Measurements from ENCODE around the gene ADGRB3. TPM values are rescaled to one million over a fixed set of nuclear protein-coding genes. Genes with fewer than 3 reads are reported as not detected.

Gene ADGRB3
- total RNA-seq, 1 experiment from 2014 or later, result 0.09 TPM

DNA sequence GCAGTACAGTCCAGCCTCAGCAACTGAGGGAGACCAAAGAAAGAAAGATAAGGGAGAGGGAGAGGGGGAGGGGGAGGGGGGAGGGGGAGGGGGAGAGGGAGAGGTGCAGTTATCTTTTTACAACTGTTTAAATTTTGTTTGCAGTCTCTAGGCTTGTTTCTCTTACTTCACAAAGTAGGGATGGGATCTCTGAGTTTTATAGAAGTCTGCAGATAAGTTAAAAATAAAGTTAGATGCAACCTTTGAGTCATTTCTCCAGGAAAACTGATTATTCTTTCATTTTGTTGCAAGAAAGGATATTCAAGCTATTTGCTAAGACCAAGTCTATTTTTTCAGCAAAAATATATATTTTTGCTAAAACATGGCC is 487.3 kb downstream of the ADGRB3 start:
- H3K4me1 Mint-ChIP-seq (ENCODE audit: low read depth, unreplicated experiment), result no peaks in the 10 kb centered on the region
- CTCF ChIA-PET, result interaction anchor here (1.0 kb wide), 1 partner anchor 78 kb away, joined by 3 read pairs; no protein-coding TSS in a partner anchor
- no peak overlapping the region for H3K4me3 Mint-ChIP-seq (ENCODE audit: low read depth, unreplicated experiment)
- TF ChIP-seq, protein P1, sequence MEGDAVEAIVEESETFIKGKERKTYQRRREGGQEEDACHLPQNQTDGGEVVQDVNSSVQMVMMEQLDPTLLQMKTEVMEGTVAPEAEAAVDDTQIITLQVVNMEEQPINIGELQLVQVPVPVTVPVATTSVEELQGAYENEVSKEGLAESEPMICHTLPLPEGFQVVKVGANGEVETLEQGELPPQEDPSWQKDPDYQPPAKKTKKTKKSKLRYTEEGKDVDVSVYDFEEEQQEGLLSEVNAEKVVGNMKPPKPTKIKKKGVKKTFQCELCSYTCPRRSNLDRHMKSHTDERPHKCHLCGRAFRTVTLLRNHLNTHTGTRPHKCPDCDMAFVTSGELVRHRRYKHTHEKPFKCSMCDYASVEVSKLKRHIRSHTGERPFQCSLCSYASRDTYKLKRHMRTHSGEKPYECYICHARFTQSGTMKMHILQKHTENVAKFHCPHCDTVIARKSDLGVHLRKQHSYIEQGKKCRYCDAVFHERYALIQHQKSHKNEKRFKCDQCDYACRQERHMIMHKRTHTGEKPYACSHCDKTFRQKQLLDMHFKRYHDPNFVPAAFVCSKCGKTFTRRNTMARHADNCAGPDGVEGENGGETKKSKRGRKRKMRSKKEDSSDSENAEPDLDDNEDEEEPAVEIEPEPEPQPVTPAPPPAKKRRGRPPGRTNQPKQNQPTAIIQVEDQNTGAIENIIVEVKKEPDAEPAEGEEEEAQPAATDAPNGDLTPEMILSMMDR (IDR thresholded peaks at IDR 0.05; ENCODE audit: unreplicated experiment), result no peak
- peaks cover 3% of the 10 kb centered on the region for H3K9me3 Mint-ChIP-seq (ENCODE audit: low read depth, unreplicated experiment)
- no peak overlapping the region for H3K27ac Mint-ChIP-seq (ENCODE audit: unreplicated experiment)
- no TSS peak for BruUV-seq (replicated peaks)
- H3K36me3 Mint-ChIP-seq (ENCODE audit: insufficient read depth, unreplicated experiment), result no peaks in the 10 kb centered on the region
- no peaks in the 10 kb centered on the region for H3K27me3 Mint-ChIP-seq (ENCODE audit: unreplicated experiment)
- intact Hi-C loops (cut with micrococcal nuclease; ENCODE audit: unreplicated experiment), result no loop called here
- no peak for DNase-seq

DNA sequence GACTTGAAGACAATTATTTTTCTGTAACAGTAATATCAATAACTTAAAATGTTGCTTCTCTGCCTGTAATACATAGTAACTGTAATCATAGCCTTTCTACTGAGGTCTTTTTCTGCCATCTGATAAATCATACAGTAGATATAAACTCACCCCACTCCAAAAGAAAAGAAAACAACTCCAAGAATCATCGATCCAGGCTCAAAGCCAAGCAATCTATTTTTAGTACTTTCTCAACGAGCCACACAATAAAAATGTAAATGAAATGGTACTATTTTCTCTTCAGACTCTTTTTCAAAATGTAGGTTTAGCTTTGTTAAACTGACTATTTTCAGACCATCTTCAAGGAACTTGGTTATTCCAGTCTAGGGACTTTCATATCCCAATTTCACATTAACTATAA is 493.3 kb downstream of the ADGRB3 start:
- Mint-ChIP-seq H3K36me3 (ENCODE audit: insufficient read depth, unreplicated experiment) (no peaks in the 10 kb centered on the region), H3K27ac (ENCODE audit: unreplicated experiment) (no peak overlapping the region), H3K27me3 (ENCODE audit: unreplicated experiment) (no peaks in the 10 kb centered on the region), H3K9me3 (ENCODE audit: low read depth, unreplicated experiment) (peaks cover 5% of the 10 kb centered on the region), H3K4me3 (ENCODE audit: low read depth, unreplicated experiment) (no peak overlapping the region), H3K4me1 (ENCODE audit: low read depth, unreplicated experiment) (no peaks in the 10 kb centered on the region)
- CTCF ChIA-PET, result no interaction called here
- no TSS peak for BruUV-seq (replicated peaks)
- intact Hi-C loops (cut with micrococcal nuclease; ENCODE audit: unreplicated experiment), result no loop called here
- TF ChIP-seq, protein P1 (IDR thresholded peaks at IDR 0.05; ENCODE audit: unreplicated experiment), result no peak
- no peak for DNase-seq

DNA sequence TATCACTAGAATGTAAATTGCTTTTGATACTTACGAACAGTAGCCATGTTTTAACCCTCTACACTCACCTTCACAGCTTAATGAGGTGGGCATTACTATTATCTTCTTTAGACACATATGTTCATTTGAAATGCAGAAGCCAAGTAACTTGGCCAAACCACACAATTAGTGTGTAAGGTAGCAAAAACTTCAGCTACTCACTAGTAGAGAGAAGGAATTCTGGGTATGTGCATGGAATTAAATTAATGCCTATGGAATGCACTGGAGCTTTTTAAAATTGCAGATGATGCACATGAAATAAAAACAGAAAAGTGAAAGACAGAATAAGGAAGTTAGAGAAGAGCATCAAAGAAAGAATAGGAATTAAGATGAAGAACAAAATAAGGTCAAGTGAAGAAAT is 494.0 kb downstream of the ADGRB3 start:
- Mint-ChIP-seq H3K4me3 (ENCODE audit: low read depth, unreplicated experiment) (no peak overlapping the region), H3K9me3 (ENCODE audit: low read depth, unreplicated experiment) (peaks cover 5% of the 10 kb centered on the region), H3K27ac (ENCODE audit: unreplicated experiment) (no peak overlapping the region), H3K36me3 (ENCODE audit: insufficient read depth, unreplicated experiment) (no peaks in the 10 kb centered on the region), H3K27me3 (ENCODE audit: unreplicated experiment) (no peaks in the 10 kb centered on the region), H3K4me1 (ENCODE audit: low read depth, unreplicated experiment) (no peaks in the 10 kb centered on the region)
- DNase-seq, result no peak
- intact Hi-C loops (cut with micrococcal nuclease; ENCODE audit: unreplicated experiment), result no loop called here
- no TSS peak for BruUV-seq (replicated peaks)
- TF ChIP-seq, protein P1 (IDR thresholded peaks at IDR 0.05; ENCODE audit: unreplicated experiment), result no peak
- CTCF ChIA-PET, result no interaction called here

DNA sequence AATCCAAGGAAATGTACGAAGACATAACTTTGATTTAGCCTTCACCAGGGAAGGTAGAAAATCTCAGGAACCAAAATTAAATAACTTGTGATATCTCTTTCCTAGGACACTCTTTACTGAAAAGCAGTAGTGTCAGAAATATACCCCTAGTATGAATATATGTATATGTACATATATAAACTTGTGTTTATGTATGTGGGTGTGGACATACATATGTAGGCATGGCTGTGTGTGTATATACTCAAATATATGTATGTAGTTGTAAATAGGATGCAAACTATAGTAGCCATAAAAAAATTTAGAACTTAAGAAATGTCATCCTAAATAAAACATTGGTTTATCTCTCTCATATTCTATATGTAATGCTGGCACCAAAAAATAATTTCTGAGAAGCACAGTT is 500.8 kb downstream of the ADGRB3 start:
- H3K9me3 Mint-ChIP-seq (ENCODE audit: low read depth, unreplicated experiment), result peaks cover 2% of the 10 kb centered on the region
- DNase-seq, result no peak
- H3K4me1 Mint-ChIP-seq (ENCODE audit: low read depth, unreplicated experiment), result no peaks in the 10 kb centered on the region
- H3K27ac Mint-ChIP-seq (ENCODE audit: unreplicated experiment), result no peak overlapping the region
- H3K36me3 Mint-ChIP-seq (ENCODE audit: insufficient read depth, unreplicated experiment), result no peaks in the 10 kb centered on the region
- no peak overlapping the region for H3K4me3 Mint-ChIP-seq (ENCODE audit: low read depth, unreplicated experiment)
- no peaks in the 10 kb centered on the region for H3K27me3 Mint-ChIP-seq (ENCODE audit: unreplicated experiment)
- TF ChIP-seq, protein P1 (IDR thresholded peaks at IDR 0.05; ENCODE audit: unreplicated experiment), result no peak
- CTCF ChIA-PET, result no interaction called here
- intact Hi-C loops (cut with micrococcal nuclease; ENCODE audit: unreplicated experiment), result no loop called here
- no TSS peak for BruUV-seq (replicated peaks)

DNA sequence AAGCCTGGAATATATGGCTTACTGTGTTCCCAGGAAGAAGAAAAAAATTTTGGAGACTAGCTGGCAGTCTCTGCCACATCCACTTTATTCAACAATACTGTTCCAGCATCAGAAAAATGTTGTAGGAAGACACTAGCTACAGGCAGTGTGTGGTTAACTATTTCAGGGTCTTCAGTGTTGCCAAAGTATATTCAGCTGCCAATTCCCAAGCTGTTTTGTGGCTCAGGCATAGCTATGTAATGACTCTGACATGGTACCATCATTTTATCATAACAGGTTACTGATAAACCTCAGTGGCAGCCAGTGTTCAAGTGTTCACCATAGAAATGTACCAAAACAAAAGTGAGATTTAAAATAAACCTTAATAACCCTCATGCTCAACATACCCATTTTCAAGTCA is 503.1 kb downstream of the ADGRB3 start:
- BruUV-seq (replicated peaks), result no TSS peak
- no peak overlapping the region for H3K27ac Mint-ChIP-seq (ENCODE audit: unreplicated experiment)
- H3K9me3 Mint-ChIP-seq (ENCODE audit: low read depth, unreplicated experiment), result peaks cover 4% of the 10 kb centered on the region
- no peak overlapping the region for H3K4me3 Mint-ChIP-seq (ENCODE audit: low read depth, unreplicated experiment)
- no peaks in the 10 kb centered on the region for H3K27me3 Mint-ChIP-seq (ENCODE audit: unreplicated experiment)
- TF ChIP-seq, protein P1 (IDR thresholded peaks at IDR 0.05; ENCODE audit: unreplicated experiment), result no peak
- intact Hi-C loops (cut with micrococcal nuclease; ENCODE audit: unreplicated experiment), result no loop called here
- DNase-seq, result no peak
- H3K36me3 Mint-ChIP-seq (ENCODE audit: insufficient read depth, unreplicated experiment), result no peaks in the 10 kb centered on the region
- no peaks in the 10 kb centered on the region for H3K4me1 Mint-ChIP-seq (ENCODE audit: low read depth, unreplicated experiment)
- CTCF ChIA-PET, result no interaction called here

Measured in Calu3 (cell line).